ENCODE data around the gene DAPK2. TPM values are rescaled to one million over a fixed set of nuclear protein-coding genes. Genes with fewer than 3 reads are reported as not detected.

The DAPK2 gene
- total RNA-seq, 2 donors from 2014 or later = 72.5 to 94.9 TPM

DNA sequence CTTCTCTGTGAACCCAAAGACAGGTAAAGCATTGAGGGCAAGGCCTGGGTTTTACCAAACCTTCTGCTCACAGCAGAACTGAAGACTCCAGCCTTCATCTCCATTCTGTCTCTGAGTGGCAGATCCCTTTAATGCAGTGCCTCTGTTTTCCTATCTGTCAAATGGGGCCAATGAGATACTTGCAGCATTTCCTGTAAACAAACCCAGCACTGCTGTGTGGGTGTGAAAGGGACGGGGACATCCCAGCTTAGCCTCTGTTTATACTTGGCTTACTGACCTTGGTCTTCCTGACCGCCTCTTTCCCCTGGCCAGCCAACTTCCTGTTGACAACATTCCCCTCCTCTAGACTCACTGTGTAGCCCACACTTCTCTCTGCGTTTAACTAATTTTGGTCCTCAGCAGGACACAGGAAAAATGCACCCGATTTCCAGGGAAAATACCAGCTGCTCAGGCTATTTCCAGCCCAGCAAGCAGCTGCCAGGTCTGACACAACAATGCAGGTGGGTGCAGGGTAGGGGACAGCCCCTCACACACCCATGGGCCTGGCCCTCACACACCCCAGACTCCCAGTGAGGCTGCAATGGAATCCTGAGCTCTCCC is 106.7 kb downstream of the DAPK2 start:
- ATAC-seq (peak; percentile 88 to 89), DNase-seq (peak; percentile 48)
- intact Hi-C loops (cut with DNase I) = loop anchor here (10.0 kb wide), 1 partner anchor 105 kb away; the partner anchor contains the start of gene DAPK2 (in 2 of the 2)

DNA sequence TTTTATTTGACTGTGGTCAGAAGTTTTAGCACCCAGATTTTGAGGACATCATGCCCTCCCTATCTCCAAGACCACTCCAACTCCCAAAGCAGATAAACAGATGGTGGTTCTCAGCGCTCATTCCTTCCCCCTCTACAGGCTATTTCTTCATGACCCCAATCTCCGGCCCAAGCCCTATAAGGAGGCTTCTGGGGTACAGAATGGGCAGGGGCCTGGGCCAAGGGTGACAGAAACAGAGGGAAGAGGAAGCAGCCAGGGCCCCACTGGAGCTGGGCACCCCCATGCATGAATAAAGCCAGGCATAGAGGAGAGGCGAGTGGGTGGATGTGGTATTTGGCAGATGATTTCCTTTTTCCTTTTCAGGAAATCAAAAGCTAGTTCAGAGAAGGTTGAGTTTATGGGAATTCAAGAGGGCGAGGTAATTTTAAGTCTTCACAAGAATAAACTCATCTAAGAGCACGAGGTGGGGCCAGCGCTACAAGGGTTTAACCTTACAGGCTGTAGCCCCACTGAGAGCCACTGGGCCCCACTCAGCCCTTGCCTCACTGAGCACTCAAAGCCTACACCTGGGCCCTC is 107.7 kb downstream of the DAPK2 start:
- ATAC-seq (no peak), DNase-seq (no peak)
- intact Hi-C loops (cut with DNase I) = no loop called here

DNA sequence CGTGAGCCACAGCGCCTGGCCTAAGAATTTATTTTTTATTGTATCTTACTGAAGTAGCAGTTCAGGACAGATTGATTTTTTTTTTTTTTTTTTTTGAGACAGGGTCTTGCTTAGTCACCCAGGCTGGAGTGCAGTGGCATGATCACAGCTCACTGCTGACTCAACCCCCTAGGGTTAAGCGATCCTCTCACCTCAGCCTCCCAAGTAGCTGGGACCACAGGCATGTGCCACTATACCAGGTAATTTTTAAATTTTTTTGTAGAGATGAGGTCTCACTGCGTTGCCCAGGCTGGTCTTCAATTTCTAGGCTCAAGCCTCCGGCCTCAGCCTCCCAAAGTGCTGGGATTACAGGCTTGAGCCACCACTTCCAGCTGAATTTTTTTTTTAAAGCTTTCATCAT is 112.8 kb downstream of the DAPK2 start:
- DNase-seq (no peak), ATAC-seq (no peak)
- intact Hi-C loops (cut with DNase I) = no loop called here

DNA sequence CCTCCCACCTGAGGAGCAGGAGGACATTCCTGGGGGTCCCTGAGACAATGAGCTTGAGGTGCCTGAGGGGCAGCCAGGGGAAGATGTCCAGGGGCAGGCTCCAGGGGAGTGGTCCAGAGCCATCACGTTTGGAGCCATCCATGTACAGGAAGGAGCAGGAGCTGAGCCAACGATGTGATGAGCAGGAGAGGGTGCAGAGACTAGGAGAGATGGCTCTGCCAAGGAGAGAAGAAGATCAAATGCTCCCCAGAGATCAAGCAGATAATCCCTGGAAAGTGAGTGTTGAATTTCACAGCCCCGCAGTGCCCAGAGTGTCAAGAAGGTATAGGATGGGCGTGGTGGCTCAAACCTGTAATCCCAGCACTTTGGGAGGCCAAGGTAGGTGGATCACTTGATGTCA is 114.7 kb downstream of the DAPK2 start:
- no peak for ATAC-seq
- intact Hi-C loops (cut with DNase I) = no loop called here
- DNase-seq = no peak

DNA sequence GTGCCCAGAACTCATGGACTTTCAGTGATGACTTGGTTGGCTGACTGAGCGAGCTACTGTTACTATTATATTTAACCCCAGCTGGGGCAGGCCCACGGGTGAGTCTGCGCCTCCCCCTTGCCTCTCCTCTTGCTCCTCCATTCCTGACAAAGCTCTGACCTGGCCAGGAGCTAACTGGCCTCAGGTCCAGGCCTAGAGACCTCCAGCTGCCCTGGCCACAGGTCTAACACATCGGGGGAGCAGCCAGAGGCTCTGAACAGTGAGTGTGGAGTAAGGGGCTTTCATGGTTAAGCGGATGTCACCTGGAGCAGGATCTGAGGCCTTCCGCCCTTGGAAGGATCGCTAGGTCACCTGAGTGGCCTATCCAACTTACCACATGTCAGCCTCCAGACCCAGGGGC is 116.3 kb downstream of the DAPK2 start:
- no peak for ATAC-seq
- intact Hi-C loops (cut with DNase I) = no loop called here
- no peak for DNase-seq

DNA sequence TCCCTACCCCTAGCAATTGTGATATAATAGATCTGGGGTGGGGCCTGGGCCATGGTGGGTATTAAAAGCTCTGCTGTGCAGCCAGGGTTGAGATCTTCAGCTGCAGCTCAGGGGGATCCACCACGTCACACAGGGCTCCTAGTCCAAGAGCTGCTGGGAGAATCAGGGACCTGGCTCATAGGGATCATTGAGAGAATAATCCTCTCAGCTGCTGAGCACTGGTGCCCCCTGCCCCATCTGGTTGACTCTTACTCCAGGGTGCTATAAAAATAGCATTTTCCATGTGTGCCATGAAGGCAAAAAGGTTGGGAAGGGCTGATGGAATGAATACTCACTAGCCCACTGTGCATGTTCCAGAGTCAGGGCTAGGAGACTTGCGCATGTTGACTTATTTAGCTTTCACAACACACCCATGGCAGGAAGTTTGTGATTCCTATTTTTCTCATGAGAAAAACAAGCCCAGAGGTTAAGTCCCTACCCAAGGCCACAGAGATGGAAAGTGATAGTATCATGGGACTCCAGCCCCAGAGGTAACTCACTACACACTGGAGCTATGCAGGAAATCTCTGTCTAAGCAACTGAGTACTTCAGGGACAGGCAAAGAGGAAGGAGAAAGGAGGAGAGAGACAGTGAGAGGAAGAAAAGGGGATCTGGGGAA is 118.0 kb downstream of the DAPK2 start:
- intact Hi-C loops (cut with DNase I) = no loop called here
- no peak for ATAC-seq
- DNase-seq = no peak

DNA sequence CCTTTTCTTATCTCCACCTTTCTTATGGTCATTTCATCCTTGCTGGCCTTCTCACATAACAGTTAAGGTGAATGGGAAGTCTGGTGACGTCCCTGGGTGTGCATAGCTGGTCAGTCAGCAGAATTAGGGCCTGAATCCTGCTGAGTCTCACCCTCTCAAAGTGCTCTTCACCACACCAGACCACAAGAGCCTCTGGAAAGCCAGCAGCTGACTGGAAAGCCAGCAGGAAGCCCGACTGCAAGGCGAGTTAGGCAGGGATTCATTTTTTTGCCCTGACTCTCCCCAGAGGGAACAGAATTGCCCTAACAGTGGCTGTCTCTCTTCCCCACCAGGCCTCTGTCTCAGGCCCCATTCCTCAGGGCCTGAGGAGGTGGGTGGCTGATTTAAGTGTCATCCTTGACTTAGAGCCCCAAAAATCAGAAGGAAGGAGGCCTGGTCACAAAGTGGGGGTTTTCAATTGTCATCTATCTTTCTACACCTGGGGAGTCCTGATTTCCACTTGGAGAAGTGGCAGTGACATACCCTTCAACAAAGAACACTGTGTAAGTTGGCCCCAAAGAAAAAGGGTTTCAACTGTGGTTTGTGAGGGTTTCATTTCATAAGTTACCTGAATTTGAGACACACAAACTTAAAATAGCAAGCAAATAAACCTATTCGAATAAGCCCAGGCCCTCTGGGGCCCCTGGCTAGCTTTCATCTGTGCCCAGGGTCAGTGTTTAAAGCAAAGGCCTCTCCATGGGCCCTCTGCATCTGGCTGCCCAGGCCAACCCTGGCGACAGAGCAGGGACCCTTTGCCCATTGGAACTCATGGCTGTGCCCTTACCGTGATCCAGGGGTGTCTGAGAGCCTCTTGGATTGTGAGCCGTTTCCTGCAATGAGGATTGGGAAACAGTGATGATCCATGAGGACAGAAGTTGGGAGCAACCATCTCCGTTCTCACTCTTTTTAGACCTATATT is 122.0 kb downstream of the DAPK2 start:
- intact Hi-C loops (cut with DNase I) = no loop called here
- ATAC-seq (no peak), DNase-seq (no peak)

DNA sequence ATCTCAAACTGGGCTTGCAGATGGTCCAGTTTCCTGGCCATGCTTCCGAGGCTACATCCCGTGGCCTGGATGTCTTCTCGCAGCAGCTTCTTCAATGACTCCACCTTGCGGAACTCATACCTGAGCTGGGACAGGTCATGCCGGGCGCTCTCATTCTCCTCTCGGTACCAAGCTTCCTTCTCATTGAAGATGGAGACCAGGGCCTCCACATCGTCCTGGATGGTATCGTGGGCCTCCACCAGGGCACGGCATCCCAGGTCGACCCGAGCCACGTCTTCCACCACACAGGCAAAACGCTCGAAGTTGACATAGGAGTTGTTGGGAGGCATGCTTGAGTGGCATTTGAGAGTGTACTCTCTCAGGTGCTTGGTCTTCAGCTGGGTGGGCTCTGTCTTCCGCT is 123.4 kb downstream of the DAPK2 start:
- no peak for ATAC-seq
- DNase-seq = no peak
- intact Hi-C loops (cut with DNase I) = no loop called here

DNA sequence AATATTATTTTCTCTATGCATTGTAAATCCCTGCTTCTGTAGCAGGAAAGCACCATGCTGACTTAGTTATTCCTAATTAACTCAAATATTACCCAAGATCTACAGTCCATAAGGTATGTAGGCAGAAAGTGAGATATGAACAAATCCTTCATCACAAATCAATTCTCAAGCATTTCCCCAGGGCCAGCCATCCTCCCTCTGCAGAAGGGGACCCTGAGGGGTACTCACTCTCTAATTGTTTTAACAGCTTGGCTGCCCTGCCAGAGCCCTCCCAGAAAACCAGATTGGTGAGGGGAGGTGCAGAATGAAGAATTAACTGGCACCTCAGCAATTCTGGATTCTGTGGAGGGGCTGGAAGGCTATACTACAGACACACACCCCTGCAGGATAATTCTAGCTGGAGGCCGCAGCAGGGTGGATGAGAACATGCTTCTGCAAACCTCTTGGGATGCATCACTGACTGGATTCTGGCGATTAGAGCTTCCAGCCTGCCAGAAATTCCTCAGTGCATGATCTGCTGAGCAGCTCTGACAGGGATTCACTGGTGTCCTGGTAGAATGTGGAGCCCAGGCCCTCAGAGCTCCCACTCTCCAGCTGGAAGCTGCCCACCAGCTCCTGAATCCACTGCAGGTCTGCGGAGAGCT is 123.9 kb downstream of the DAPK2 start:
- DNase-seq = no peak
- ATAC-seq = peak; percentile 23 to 40
- intact Hi-C loops (cut with DNase I) = no loop called here

DNA sequence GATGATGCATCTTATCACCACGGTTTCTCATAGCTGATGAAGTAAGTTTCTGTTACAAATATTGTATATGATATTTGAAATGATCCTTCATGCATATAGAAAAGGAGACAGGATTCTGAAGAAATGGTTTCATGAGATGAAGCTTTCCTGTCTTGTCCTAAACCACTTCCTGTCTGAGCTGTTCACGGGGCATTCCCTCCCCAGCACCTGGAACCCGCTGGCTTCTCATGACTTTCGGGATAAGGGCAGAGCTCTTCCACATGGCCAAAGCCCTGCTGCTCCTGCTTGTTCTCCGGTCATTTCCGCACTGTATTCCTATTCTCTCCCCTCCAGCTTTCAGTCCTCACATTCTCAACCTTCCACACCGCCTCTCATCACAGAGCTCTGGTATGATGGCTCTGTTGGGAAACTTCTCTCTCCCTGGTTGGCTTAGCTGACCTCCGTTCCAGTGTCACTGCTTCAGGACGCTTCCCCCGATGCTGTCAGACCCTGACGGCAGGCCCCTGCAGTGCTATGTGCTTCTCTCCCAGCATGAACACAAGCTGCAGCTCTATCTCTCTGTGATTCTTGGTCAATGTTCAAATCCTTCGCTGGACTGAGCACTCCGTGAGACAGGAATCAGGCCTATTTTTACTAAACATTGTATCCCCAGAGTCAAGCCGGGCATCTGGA is 125.6 kb downstream of the DAPK2 start:
- intact Hi-C loops (cut with DNase I) = no loop called here
- no peak for ATAC-seq
- DNase-seq = no peak

DNA sequence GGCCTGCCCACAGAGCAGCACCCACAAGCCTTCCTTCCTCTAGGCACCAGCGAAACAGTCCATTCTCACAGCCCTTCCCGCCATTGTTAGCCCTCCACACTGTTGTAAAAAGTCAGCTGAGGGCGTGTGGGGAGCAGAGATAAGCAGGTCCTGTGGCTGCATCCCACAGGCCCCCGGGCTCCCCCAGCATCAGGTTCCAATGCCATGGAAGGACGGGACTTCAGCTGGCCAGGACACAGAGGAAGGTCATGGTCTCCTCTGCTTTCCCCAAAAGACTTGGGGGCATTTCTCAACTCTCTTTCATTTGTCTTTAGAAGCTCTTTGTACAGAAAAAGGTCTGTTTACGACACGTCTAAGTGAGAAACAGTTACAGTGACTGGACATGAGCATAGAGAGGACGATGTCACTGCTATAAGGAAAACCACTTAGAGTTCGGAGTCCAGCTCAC is 127.4 kb downstream of the DAPK2 start:
- DNase-seq (no peak), ATAC-seq (no peak)
- intact Hi-C loops (cut with DNase I) = loop anchor here in 1 of 2 donors (10.0 kb wide), 1 partner anchor 126 kb away; the partner anchor contains the start of gene DAPK2

DNA sequence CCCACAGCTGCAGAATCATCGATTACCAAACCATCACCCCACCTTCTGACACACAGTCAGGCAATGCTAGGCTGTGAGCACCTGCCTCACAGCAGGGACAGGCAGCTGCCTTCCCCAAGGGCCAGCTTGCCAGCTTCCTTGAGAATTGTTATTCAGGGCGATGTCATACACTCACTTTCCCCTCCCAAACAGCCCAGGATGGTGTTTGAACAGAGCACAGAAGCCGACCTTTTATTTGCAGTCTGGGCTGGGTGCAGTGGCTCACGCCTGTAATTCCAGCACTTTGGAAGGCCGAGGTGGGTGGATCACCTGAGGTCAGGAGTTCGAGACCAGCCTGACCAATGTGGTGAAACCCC is 128.0 kb downstream of the DAPK2 start:
- DNase-seq = no peak
- intact Hi-C loops (cut with DNase I) = loop anchor here in 1 of 2 donors (10.0 kb wide), 1 partner anchor 127 kb away; the partner anchor contains the start of gene DAPK2

DNA sequence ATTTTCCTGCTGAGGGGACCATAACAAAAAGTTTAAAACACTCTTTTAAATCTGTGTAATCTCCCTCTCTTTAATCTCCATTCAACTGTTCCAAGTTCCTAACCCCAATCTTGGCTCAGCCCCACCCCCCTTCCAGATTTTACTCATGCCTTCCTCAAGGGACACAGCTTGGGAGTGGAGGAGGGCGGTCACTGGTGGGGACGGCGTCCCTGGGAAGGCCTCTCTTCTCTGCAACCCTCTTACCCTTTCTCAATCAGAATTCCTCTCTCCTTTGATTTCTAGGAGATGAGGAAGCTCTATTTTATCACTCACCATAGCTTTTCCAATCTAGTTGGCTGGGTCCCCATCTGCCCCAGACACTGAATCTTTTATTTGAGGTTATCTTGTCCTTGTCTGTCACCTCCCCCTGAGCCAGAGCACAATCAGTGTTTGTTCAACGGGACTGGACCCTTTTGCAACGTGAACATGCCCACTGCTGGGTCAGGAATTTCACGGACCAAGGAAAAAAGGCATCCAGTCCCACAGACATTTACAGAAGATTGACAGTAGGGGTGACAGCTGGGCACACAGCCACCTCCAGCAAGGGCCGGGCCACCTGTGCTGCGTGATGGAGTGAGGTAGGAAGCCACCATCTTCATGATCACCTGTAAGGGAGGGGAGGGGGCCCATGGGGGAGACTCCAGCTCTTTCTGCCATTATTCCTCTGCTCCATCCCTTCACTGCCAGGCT is 128.5 kb downstream of the DAPK2 start:
- ATAC-seq (no peak), DNase-seq (peak; percentile 45)
- intact Hi-C loops (cut with DNase I) = loop anchor here in 1 of 2 donors (10.0 kb wide), 1 partner anchor 127 kb away; the partner anchor contains the start of gene DAPK2

More for the DNA sequence above, 128.0 kb downstream of the DAPK2 start:
- no peak for ATAC-seq

DNA sequence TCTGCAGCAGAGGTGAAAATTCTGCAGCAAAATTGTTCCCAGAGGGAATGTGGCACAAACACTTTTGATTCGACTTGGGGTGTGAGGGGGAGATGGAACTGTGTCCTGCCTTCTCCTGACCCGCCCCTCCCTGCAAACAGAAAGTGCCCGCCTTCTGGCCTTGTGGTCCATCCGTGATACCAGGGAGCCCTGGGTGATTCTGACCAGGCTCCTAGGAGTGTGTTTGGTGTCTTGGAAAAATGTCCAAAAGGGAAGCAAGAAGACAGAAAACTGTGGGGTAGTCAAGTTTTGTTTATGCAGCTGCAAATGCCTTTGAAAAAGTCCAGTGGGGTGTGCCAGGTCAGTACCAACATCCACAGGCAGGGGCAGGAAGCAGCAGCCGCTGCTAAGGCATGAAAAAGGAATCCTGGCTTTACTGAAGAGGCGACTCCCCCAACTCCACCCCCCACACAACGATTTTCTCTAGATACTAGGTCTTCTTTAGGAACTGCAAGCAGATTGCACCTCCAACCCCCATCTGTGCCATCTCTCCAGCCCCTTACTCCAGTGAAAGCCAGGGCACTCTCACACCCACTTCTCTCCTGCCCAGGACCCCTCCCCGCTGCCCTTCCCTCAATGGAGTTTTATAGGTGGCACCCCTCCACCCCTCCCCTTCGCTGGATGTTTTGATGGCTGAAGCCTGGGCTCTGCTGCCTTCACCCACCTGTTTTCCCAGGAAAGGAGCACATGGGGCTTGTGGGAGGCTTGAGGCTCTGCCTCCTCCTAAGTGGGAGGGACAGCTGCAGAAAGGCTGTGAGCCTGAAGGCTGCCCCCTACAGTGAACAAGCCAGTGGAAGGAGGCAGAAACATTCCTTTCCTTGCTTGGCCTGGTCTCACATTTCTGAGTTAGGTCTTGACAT is 130.2 kb downstream of the DAPK2 start:
- DNase-seq = no peak
- intact Hi-C loops (cut with DNase I) = loop anchor here in 1 of 2 donors (10.0 kb wide), 1 partner anchor 129 kb away; the partner anchor contains the start of gene DAPK2
- ATAC-seq = peak; percentile 54 to 62

DNA sequence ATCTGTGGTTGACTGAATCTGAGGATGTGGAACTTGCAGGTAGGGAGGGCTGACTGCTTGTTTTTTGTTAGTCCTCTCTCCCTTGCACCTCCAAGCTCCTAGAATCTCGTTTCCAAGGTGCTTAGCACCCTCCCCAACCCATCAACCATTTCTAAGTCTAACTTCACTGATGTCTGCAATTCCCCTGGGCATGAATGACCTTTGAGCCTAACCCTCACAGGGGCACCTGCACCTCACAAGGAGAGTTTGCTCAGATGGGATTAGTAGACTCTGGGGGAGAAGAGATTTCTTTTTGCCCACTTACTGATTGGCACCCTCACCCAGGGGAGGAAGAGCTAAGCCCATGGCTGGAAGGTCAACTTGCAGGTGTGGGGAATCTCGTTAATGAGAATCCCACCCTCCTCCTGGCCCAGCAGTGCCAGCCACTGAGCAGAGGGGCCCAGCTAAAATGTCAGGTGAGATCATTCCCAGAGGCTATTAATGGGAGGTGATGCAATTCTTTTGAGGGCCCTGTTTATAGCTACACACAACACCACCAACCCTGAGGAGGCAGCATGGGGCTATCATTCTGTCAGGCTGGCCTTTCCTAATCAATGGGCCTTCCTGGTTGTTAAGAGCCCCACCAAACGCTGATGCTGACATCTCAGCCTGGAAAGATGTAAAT is 130.9 kb downstream of the DAPK2 start:
- DNase-seq (no peak), ATAC-seq (peak; percentile 64 to 66)
- intact Hi-C loops (cut with DNase I) = loop anchor here in 1 of 2 donors (10.0 kb wide), 1 partner anchor 129 kb away; the partner anchor contains the start of gene DAPK2

DNA sequence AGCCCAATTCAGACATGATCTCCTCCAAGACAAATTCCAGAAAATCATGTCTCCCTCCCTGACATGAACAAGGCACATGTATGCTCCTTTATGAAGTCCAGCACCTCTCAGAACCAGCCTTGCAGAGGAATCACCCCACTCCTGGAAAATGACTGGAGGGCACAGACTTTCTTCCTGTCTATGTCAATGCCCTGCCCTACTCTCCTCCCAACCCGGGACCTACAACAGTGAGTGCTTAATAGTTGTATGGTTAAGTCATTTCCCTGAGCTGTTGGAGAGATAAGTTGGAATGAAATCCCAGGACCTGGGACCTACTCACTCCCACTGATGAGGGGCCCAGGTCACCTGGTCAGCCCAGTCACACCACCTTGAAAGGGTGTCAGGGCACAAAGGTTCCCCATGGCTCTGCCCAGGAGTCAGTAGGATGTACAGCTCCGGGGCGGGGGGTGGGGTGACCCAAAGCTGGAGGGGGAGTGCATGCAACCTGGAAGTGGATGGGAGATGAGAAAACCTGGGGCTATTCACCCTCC is 132.4 kb downstream of the DAPK2 start:
- intact Hi-C loops (cut with DNase I) = loop anchor here in 1 of 2 donors (10.0 kb wide), 1 partner anchor 131 kb away; the partner anchor contains the start of gene DAPK2
- ATAC-seq = no peak
- no peak for DNase-seq
